ENCODE data around the gene RAB11FIP3.
A peak's percentile ranks its signal among the peaks of the same experiment; 100 is the strongest.
"Not testable (repeated sequence)": the region's sequence is repeated elsewhere in the genome, so short reads cannot be mapped to it uniquely, and the experiment has no call there.

The RAB11FIP3 gene

DNA sequence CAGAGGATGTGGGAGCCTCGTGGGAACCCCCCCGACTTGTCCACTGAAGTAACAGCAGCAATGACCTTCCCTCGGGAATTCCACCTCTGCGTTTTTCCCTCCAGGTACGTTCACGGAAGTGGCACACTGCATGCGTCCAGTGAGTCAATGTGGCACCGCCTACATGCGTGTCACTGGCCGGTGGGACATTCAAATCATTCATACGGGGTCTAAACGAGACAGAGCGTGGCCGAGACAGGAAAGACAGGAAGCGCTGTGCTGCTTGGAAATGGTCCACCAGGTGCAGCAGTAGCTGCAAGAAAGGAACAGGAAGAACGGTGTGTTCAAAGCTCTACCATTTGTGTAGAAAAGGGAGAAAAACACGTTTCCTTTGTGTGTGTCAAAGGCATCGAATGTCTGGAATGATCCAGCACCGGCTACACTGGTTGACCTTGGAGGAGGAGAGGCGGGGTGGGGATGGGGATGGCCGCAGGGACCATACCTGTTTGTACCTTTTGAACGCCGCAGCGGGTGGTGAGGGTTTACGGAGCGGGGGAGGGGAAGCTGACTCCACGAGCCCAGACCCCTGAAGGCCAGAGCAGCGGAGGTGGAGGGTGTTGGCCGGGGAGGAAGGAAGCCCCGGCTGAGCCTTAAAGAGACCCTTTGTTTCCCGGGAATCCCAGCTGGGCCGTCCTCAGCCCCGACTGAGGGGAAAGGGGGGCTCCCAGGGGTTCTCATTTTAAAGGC is 42.0 kb upstream of the RAB11FIP3 start:
- no peak overlapping the region for H3K4me3 ChIP-seq (ENCODE audit: low read depth, low read length)
- no peak for DNase-seq (ENCODE audit: low read depth, low spot score)
- TF ChIP-seq, protein P1, sequence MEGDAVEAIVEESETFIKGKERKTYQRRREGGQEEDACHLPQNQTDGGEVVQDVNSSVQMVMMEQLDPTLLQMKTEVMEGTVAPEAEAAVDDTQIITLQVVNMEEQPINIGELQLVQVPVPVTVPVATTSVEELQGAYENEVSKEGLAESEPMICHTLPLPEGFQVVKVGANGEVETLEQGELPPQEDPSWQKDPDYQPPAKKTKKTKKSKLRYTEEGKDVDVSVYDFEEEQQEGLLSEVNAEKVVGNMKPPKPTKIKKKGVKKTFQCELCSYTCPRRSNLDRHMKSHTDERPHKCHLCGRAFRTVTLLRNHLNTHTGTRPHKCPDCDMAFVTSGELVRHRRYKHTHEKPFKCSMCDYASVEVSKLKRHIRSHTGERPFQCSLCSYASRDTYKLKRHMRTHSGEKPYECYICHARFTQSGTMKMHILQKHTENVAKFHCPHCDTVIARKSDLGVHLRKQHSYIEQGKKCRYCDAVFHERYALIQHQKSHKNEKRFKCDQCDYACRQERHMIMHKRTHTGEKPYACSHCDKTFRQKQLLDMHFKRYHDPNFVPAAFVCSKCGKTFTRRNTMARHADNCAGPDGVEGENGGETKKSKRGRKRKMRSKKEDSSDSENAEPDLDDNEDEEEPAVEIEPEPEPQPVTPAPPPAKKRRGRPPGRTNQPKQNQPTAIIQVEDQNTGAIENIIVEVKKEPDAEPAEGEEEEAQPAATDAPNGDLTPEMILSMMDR (IDR thresholded peaks at IDR 0.05; ENCODE audit: low read depth, low read length), result no peak
- in situ Hi-C loops (cut with HindIII; ENCODE audit: low sequenced_read_pairs), result no loop called here

DNA sequence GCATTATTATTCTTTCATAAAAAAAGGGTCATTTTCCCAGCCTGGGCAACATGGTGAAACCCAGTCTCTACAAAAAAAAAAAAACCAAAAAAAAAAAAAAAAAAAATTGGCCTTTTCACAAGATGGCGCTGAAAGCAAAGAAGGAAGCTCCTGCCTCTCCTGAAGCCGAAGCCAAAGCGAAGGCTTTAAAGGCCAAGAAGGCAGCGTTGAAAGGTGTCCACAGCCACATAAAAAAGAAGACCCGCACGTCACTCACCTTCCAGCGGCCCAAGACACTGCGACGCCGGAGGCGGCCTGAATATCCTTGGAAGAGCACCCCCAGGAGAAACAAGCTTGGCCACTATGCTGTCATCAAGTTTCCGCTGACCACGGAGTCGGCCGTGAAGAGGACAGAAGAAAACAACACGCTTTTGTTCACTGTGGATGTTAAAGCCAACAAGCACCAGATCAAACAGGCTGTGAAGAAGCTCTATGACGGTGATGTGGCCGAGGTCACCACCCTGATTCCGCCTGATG is 38.8 kb upstream of the RAB11FIP3 start:
- TF ChIP-seq, protein P1 (IDR thresholded peaks at IDR 0.05; ENCODE audit: low read depth, low read length), result no peak
- DNase-seq (ENCODE audit: low read depth, low spot score), result no peak
- in situ Hi-C loops (cut with HindIII; ENCODE audit: low sequenced_read_pairs), result no loop called here
- H3K4me3 ChIP-seq (ENCODE audit: low read depth, low read length), result no peak overlapping the region

DNA sequence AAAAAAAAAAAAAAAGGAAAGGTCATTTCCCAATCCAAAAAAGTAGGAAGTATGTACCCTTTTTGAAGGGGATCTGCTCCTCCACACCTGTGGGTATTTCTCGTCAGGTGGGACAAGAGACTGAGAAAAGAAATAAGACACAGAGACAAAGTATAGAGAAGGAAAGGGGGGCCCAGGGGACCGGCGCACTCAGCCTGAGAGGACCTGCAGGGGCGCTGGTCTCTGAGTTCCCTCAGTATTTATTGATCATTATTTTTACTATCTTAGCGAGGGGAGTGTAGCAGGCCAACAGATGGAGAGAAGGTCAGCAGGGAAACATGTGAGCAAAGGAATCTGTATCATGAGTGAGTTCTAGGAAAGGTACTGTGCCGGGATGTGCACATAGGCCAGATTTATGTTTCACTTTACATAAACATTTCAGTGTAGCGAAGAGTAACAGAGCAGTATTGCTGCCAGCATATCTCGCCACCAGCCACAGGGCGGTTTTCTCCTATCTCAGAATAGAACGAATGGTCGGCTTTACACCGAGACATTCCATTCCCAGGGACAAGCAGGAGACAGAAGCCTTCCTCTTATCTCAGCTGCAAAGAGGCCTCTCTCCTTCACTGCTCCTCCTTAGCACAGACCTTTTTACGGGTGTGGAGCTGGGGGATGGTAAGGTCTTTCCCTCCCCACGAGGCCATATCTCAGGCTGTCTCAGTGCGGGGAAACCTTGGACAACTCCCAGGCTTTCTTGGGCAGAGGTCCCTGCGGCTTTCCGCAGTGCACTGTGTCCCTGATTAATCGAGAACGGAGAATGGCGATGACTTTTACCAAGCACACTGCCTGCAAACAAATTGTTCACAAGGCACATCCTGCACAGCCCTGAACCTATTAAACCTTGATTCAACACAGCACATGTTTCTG is 37.4 kb upstream of the RAB11FIP3 start:
- in situ Hi-C loops (cut with HindIII; ENCODE audit: low sequenced_read_pairs); H3K4me3 ChIP-seq (ENCODE audit: low read depth, low read length): not testable (repeated sequence)
- DNase-seq (ENCODE audit: low read depth, low spot score), result peak; percentile 40

GRCh38 chr16:389352-389751 is 36.1 kb upstream of the RAB11FIP3 start:
- TF ChIP-seq, protein P1 (IDR thresholded peaks at IDR 0.05; ENCODE audit: low read depth, low read length), result no peak
- DNase-seq (ENCODE audit: low read depth, low spot score), result no peak
- no peak overlapping the region for H3K4me3 ChIP-seq (ENCODE audit: low read depth, low read length)
- in situ Hi-C loops (cut with HindIII; ENCODE audit: low sequenced_read_pairs), result no loop called here

DNA sequence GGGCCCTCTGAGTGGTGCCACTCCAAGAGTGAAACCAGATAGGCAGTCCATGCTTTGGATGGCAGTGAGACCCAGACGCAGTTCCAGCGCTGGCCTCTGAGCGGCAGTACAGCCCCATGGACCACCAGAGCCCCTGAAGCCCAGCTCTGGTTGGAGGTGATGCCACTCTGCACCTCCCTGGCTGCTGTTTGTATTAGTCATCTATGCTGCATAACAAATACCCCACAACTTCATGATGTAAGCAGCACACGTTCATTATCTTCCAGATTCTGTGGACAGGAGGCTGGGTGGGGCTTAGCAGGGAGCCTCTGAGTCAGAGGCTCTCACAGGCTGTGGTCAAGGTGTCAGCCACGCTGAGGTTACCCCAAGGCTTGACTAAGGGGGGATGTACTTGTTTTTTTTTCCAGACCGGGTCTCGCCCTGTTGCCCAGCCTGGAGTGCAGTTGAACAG is 33.5 kb upstream of the RAB11FIP3 start:
- in situ Hi-C loops (cut with HindIII; ENCODE audit: low sequenced_read_pairs), result no loop called here
- TF ChIP-seq, protein P1 (IDR thresholded peaks at IDR 0.05; ENCODE audit: low read depth, low read length), result peak; percentile 90
- peak; percentile 85 for DNase-seq (ENCODE audit: low read depth, low spot score)
- no peak overlapping the region for H3K4me3 ChIP-seq (ENCODE audit: low read depth, low read length)

GRCh38 chr16:392450-393030 is 32.9 kb upstream of the RAB11FIP3 start:
- TF ChIP-seq, protein P1 (IDR thresholded peaks at IDR 0.05; ENCODE audit: low read depth, low read length), result no peak
- in situ Hi-C loops (cut with HindIII; ENCODE audit: low sequenced_read_pairs), result no loop called here
- DNase-seq (ENCODE audit: low read depth, low spot score), result no peak
- no peak overlapping the region for H3K4me3 ChIP-seq (ENCODE audit: low read depth, low read length)
